H9 (cell line): ENCODE results near the gene ARL5A. TPM values are rescaled to one million over a fixed set of nuclear protein-coding genes. Genes with fewer than 3 reads are reported as not detected.
"Not testable (repeated sequence)": the region's sequence is repeated elsewhere in the genome, so short reads cannot be mapped to it uniquely, and the experiment has no call there.

Experiments used
- DNase-seq: peaks from one replicate; pipeline ENCODE4 v3.0.0-alpha.2; 2017
- H2AFZ ChIP-seq: one replicate; pipeline ENCODE4 v1.6.1; 2013; ENCODE audit warnings: mild to moderate bottlenecking, low read length, control low read depth, moderate library complexity
- H2AK5ac ChIP-seq: 2 replicates; pipeline ENCODE4 v1.6.1; 2013; ENCODE audit warnings: low read length, control low read depth, mixed read lengths; ENCODE audit not compliant: insufficient read length
- H2BK120ac ChIP-seq: one replicate; pipeline ENCODE4 v1.6.1; 2013; ENCODE audit warnings: low read depth, mild to moderate bottlenecking, low read length, control low read depth, inconsistent platforms; ENCODE audit not compliant: poor library complexity, severe bottlenecking
- H2BK12ac ChIP-seq: 2 replicates; pipeline ENCODE4 v1.6.1; 2013; ENCODE audit warnings: low read length, control low read depth, mixed read lengths, low read depth; ENCODE audit not compliant: insufficient read length
- H2BK15ac ChIP-seq: 2 replicates; pipeline ENCODE4 v1.6.1; 2013; ENCODE audit warnings: low read depth, low read length, control low read depth
- H2BK20ac ChIP-seq: one replicate; pipeline ENCODE4 v1.6.1; 2013; ENCODE audit warnings: low read depth, mild to moderate bottlenecking, low read length, control low read depth, inconsistent platforms; ENCODE audit not compliant: poor library complexity, severe bottlenecking
- H2BK5ac ChIP-seq: 2 replicates; pipeline ENCODE4 v1.6.1; 2013; ENCODE audit warnings: low read length, control low read depth, mixed read lengths; ENCODE audit not compliant: insufficient read length
- H3K14ac ChIP-seq: 2 replicates; pipeline ENCODE4 v1.6.1; 2013; ENCODE audit warnings: low read length, control low read depth; ENCODE audit not compliant: insufficient read depth
- H3K18ac ChIP-seq: 2 replicates; pipeline ENCODE4 v1.6.1; 2013; ENCODE audit warnings: low read depth, mild to moderate bottlenecking, mixed read lengths, low read length, control low read depth; ENCODE audit not compliant: insufficient read length
- H3K23ac ChIP-seq: 2 replicates; pipeline ENCODE4 v1.6.1; 2013; ENCODE audit warnings: low read length, control low read depth, mixed read lengths, low read depth; ENCODE audit not compliant: insufficient read length
- H3K23me2 ChIP-seq: 2 replicates; pipeline ENCODE4 v1.6.1; 2013; ENCODE audit warnings: low read depth, mild to moderate bottlenecking, mixed read lengths, low read length, control low read depth; ENCODE audit not compliant: insufficient read length, poor library complexity, severe bottlenecking
- H3K27ac ChIP-seq: 2 replicates; pipeline ENCODE4 v1.5.1; 2013; ENCODE audit warnings: low read length, control low read depth, mixed read lengths, low read depth; ENCODE audit not compliant: insufficient read length
- H3K27me3 ChIP-seq: 2 replicates; pipeline ENCODE4 v1.6.1; 2013; ENCODE audit warnings: low read length, control low read depth, inconsistent platforms; ENCODE audit not compliant: insufficient read depth
- H3K4ac ChIP-seq: 2 replicates; pipeline ENCODE4 v1.6.1; 2013; ENCODE audit warnings: low read depth, mild to moderate bottlenecking, control low read depth, inconsistent platforms, low read length, moderate library complexity
- H3K4me1 ChIP-seq: 2 replicates; pipeline ENCODE4 v1.6.1; 2013; ENCODE audit warnings: low read length, control low read depth, inconsistent platforms; ENCODE audit not compliant: insufficient read depth
- H3K4me2 ChIP-seq: 2 replicates; pipeline ENCODE4 v1.6.1; 2013; ENCODE audit warnings: low read length, control low read depth, mixed read lengths; ENCODE audit not compliant: insufficient read length, insufficient read depth
- H3K56ac ChIP-seq: 2 replicates; pipeline ENCODE4 v1.6.1; 2013; ENCODE audit warnings: low read depth, mild to moderate bottlenecking, mixed read lengths, low read length, control low read depth; ENCODE audit not compliant: insufficient read length
- H3K79me1 ChIP-seq: 2 replicates; pipeline ENCODE4 v1.6.1; 2013; ENCODE audit warnings: low read depth, mild to moderate bottlenecking, moderate library complexity, low read length, control low read depth, inconsistent platforms; ENCODE audit not compliant: insufficient read depth, poor library complexity, severe bottlenecking
- H3K79me2 ChIP-seq: 2 replicates; pipeline ENCODE4 v1.6.1; 2013; ENCODE audit warnings: low read length, control low read depth, inconsistent platforms; ENCODE audit not compliant: insufficient read depth
- H3K9ac ChIP-seq: 2 replicates; pipeline ENCODE4 v1.6.1; 2013; ENCODE audit warnings: low read length, control low read depth, mixed read lengths; ENCODE audit not compliant: insufficient read length; ENCODE audit errors: extremely low read depth
- H3K9me3 ChIP-seq: one replicate; pipeline ENCODE4 v1.6.1; 2013; ENCODE audit warnings: low read depth, low read length, inconsistent platforms; ENCODE audit not compliant: control insufficient read depth
- H3T11ph ChIP-seq: one replicate; pipeline ENCODE4 v1.6.1; 2013; ENCODE audit warnings: mild to moderate bottlenecking, low read length, control low read depth, inconsistent platforms
- H4K20me1 ChIP-seq: one replicate; pipeline ENCODE4 v1.6.1; 2013; ENCODE audit not compliant: control insufficient read depth, insufficient read length, insufficient read depth
- H4K5ac ChIP-seq: 2 replicates; pipeline ENCODE4 v1.6.1; 2013; ENCODE audit warnings: low read depth, mild to moderate bottlenecking, mixed read lengths, low read length, control low read depth; ENCODE audit not compliant: insufficient read length
- H4K8ac ChIP-seq: replicated peaks from 2 replicates; pipeline ENCODE4 v1.6.1; 2013; ENCODE audit warnings: low read length, control low read depth, mixed read lengths, low read depth; ENCODE audit not compliant: insufficient read length
- H4K91ac ChIP-seq: 2 replicates; pipeline ENCODE4 v1.6.1; 2013; ENCODE audit warnings: low read depth, mild to moderate bottlenecking, moderate library complexity, mixed read lengths, low read length, control low read depth; ENCODE audit not compliant: insufficient read length
- H3K27ac Mint-ChIP-seq, 3 experiments: 2 replicates in 2 of 3; 3 replicates in 1 of 3; pipeline ENCODE4 v1.8.0; 2020 to 2021; ENCODE audit warnings: mixed read lengths in 3 of 3, mild to moderate bottlenecking in 1 of 3, moderate library complexity in 1 of 3
- H3K27me3 Mint-ChIP-seq: 2 replicates; pipeline ENCODE4 v1.8.0; 2021; ENCODE audit warnings: low read depth, mild to moderate bottlenecking, moderate library complexity, mixed read lengths
- H3K36me3 Mint-ChIP-seq, 3 experiments: 2 replicates in 2 of 3; 3 replicates in 1 of 3; pipeline ENCODE4 v1.8.0; 2020 to 2021; ENCODE audit warnings: low read depth in 3 of 3, mixed read lengths in 3 of 3; ENCODE audit not compliant: insufficient read depth in 1 of 3
- H3K4me1 Mint-ChIP-seq, 2 experiments: 2 replicates each; pipeline ENCODE4 v1.8.0; 2020; ENCODE audit warnings: mixed read lengths in 2 of 2
- H3K4me3 Mint-ChIP-seq, 2 experiments: 2 replicates in 1 of 2; 3 replicates in 1 of 2; pipeline ENCODE4 v1.8.0; 2020 to 2021; ENCODE audit warnings: mild to moderate bottlenecking in 2 of 2, mixed read lengths in 2 of 2, moderate library complexity in 1 of 2
- H3K9me3 Mint-ChIP-seq, 2 experiments: 2 replicates in 1 of 2; 3 replicates in 1 of 2; pipeline ENCODE4 v1.8.0; 2020; ENCODE audit warnings: mild to moderate bottlenecking in 2 of 2, mixed read lengths in 2 of 2, moderate library complexity in 1 of 2
- CTCF ChIP-seq: fragments of 200-600 bp; sonication (generic); conservative IDR thresholded peaks from 3 replicates; pipeline ENCODE4 v1.8.0; 2021; ENCODE audit warnings: antibody characterized with exemption, mild to moderate bottlenecking
- WGBS: extraction: QIAGEN DNeasy Blood & Tissue Kit; methylation state at CpG from one replicate; pipeline ENCODE4 v1.1.7; 2013; ENCODE audit warnings: missing lambda C conversion rate, low lambda C conversion rate, mixed read lengths; ENCODE audit not compliant: insufficient read length; ENCODE audit errors: extremely low coverage; 5-methylcytosine and 5-hydroxymethylcytosine counted together
- total RNA-seq: library from RNA; stranded (reverse); gene quantifications from 2 replicates; pipeline ENCODE4 v1.2.1, GENCODE V29; 2021

ARL5A gene
- total RNA-seq, 1 experiment from 2014 or later = 66.7 TPM

GRCh38 chr2:151795646-151796240, 32.5 kb downstream of the ARL5A start:
- Histone ChIP-seq H2AK5ac (no peak overlapping the region), H4K8ac (no peak overlapping the region), H2BK20ac (no peak overlapping the region), H4K20me1 (no peaks in the 10 kb centered on the region), H3K9ac (no peak overlapping the region), H3K27me3 (no peaks in the 10 kb centered on the region), H2AFZ (no peak overlapping the region), H2BK12ac (no peak overlapping the region), H3K79me1 (no peaks in the 10 kb centered on the region), H2BK120ac (no peak overlapping the region), H3K14ac (no peak overlapping the region), H3K4me2 (no peak overlapping the region), H3K9me3 (no peaks in the 10 kb centered on the region), H3K23me2 (no peaks in the 10 kb centered on the region), H3K56ac (no peak overlapping the region), H3K23ac (no peak overlapping the region), H3K4ac (no peak overlapping the region), H3K79me2 (no peaks in the 10 kb centered on the region), H3K4me1 (no peaks in the 10 kb centered on the region), H4K91ac (no peak overlapping the region), H2BK15ac (no peak overlapping the region), H2BK5ac (no peak overlapping the region), H3K18ac (no peak overlapping the region), H3T11ph (no peak overlapping the region), H3K27ac (no peak overlapping the region), H4K5ac (no peak overlapping the region)
- Mint-ChIP-seq H3K9me3 (peaks cover 0 to 3% of the 10 kb centered on the region in 2 experiments; a peak in 1 of 5 replicates), H3K27ac (peak overlapping the region in 1 of 3 experiments; percentile 55; a peak in 2 of 7 replicates), H3K36me3 (peaks cover 8 to 14% (median 14%) of the 10 kb centered on the region in 3 experiments; a peak in 6 of 7 replicates), H3K4me1 (peaks cover 14 to 18% of the 10 kb centered on the region in 2 experiments), H3K27me3 (no peaks in the 10 kb centered on the region; the same call in 1 of the 2 replicates), H3K4me3 (no peak overlapping the region)
- WGBS = no CpG with 5 or more reads among the region's 4 CpGs
- TF ChIP-seq CTCF = no peak
- DNase-seq = no peak

DNA sequence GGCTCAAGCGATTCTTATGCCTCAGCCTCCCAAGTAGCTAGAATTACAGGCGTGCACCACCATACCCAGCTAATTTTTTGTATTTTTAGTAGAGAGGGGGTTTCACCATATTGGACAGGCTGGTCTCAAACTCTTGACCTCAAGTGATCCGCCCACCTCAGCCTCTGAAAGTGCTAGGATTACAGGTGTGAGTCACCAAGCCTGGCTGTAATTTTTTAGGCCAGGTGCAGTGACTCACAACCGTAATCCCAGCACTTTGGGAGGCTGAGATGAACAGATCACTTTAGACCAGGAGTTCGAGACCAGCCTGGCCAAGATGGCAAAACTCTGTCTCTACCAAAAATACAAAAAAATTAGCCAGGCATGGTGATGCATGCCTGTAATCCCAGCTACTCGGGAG, 33.8 kb downstream of the ARL5A start:
- H3K27ac Mint-ChIP-seq, H2BK120ac ChIP-seq, DNase-seq, H3K18ac ChIP-seq, H2BK5ac ChIP-seq, H3K79me2 ChIP-seq, H3K27me3 ChIP-seq, H3K27me3 Mint-ChIP-seq, H3K4me2 ChIP-seq, H4K20me1 ChIP-seq, H3K4me1 ChIP-seq, H4K8ac ChIP-seq, H2AK5ac ChIP-seq, H3K9me3 Mint-ChIP-seq, H4K91ac ChIP-seq, H3K79me1 ChIP-seq, H2BK15ac ChIP-seq, H3K27ac ChIP-seq, H3K14ac ChIP-seq, H2BK12ac ChIP-seq, H3K4ac ChIP-seq, H3K23me2 ChIP-seq, H3K9me3 ChIP-seq, H3K23ac ChIP-seq, H2AFZ ChIP-seq, H3K4me3 Mint-ChIP-seq, H3T11ph ChIP-seq, H3K9ac ChIP-seq, H3K56ac ChIP-seq, H2BK20ac ChIP-seq, H4K5ac ChIP-seq: not testable (repeated sequence)
- WGBS = no CpG with 5 or more reads among the region's 6 CpGs
- peaks cover 14 to 18% of the 10 kb centered on the region in 2 experiments for H3K4me1 Mint-ChIP-seq
- peaks cover 8 to 14% (median 12%) of the 10 kb centered on the region in 3 experiments; a peak in 6 of 7 replicates for H3K36me3 Mint-ChIP-seq
